Measurements from ENCODE around the gene TCP11X1. TPM values are rescaled to one million over a fixed set of nuclear protein-coding genes. Genes with fewer than 3 reads are reported as not detected.
"Not testable (repeated sequence)": the region's sequence is repeated elsewhere in the genome, so short reads cannot be mapped to it uniquely, and the experiment has no call there.

Gene TCP11X1
- total RNA-seq: not detected
- total RNA-seq (2013): not detected

DNA sequence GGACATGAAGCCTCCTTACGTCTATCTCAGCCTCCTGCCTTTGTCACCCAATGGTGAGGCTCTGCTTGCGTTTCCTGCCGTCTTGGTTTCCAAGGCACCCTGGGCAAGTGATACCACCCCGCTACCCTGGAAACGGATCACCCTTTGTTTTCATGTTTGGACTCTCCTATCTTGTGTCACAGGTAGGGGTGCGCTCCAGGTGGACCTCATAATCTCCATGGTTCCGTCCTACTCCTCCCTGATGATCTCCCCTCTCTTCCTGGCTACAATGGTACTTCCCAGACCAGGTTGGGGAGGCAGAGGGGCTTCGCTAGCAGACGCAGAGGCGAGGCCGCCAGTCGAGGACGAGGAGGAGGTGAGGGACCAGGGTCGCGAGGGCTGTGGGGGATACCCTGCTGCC is at the start of gene TCP11X1:
Gene TCP11X1 (plus strand): TSS at position 316 of the 400 bp plus-strand sequence.
- H3K4me1 ChIP-seq (ENCODE audit: control insufficient read depth, insufficient read depth, low read length); H3K27me3 ChIP-seq (ENCODE audit: control insufficient read depth, insufficient read depth, low read length); H3K36me3 Mint-ChIP-seq; H3K36me3 ChIP-seq (ENCODE audit: control insufficient read depth, insufficient read depth, low read length); H3K27me3 Mint-ChIP-seq (ENCODE audit: low read depth in 2 of 2); H3K4me3 ChIP-seq (ENCODE audit: low read length); H3K27ac ChIP-seq (ENCODE audit: low read length); intact Hi-C loops (cut with micrococcal nuclease); H3K9me3 ChIP-seq (ENCODE audit: control insufficient read depth, insufficient read depth, low read length); H3K27ac Mint-ChIP-seq; ATAC-seq; H3K4me3 Mint-ChIP-seq; H3K4me1 Mint-ChIP-seq; H3K9me3 Mint-ChIP-seq; DNase-seq: not testable (repeated sequence)
- WGBS (ENCODE audit: insufficient coverage): no CpG with 5 or more reads among the region's 15 CpGs

GRCh38 chrX:102185967-102186720 is 29.0 kb upstream of the TCP11X1 start:
- H3K4me3 Mint-ChIP-seq: no peak overlapping the region
- Histone ChIP-seq H3K9me3 (ENCODE audit: control insufficient read depth, insufficient read depth, low read length) (no peaks in the 10 kb centered on the region), H3K4me3 (ENCODE audit: low read length) (no peak overlapping the region), H3K27me3 (ENCODE audit: control insufficient read depth, insufficient read depth, low read length) (no peaks in the 10 kb centered on the region), H3K36me3 (ENCODE audit: control insufficient read depth, insufficient read depth, low read length) (no peaks in the 10 kb centered on the region), H3K27ac (ENCODE audit: low read length) (no peak overlapping the region), H3K4me1 (ENCODE audit: control insufficient read depth, insufficient read depth, low read length) (no peaks in the 10 kb centered on the region)
- no peaks in the 10 kb centered on the region for H3K4me1 Mint-ChIP-seq
- peaks cover 0 to 12% of the 10 kb centered on the region in 2 donors for H3K27me3 Mint-ChIP-seq (ENCODE audit: low read depth in 2 of 2)
- no peak overlapping the region for H3K27ac Mint-ChIP-seq
- TF ChIP-seq, protein P1, sequence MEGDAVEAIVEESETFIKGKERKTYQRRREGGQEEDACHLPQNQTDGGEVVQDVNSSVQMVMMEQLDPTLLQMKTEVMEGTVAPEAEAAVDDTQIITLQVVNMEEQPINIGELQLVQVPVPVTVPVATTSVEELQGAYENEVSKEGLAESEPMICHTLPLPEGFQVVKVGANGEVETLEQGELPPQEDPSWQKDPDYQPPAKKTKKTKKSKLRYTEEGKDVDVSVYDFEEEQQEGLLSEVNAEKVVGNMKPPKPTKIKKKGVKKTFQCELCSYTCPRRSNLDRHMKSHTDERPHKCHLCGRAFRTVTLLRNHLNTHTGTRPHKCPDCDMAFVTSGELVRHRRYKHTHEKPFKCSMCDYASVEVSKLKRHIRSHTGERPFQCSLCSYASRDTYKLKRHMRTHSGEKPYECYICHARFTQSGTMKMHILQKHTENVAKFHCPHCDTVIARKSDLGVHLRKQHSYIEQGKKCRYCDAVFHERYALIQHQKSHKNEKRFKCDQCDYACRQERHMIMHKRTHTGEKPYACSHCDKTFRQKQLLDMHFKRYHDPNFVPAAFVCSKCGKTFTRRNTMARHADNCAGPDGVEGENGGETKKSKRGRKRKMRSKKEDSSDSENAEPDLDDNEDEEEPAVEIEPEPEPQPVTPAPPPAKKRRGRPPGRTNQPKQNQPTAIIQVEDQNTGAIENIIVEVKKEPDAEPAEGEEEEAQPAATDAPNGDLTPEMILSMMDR (IDR thresholded peaks at IDR 0.05): no peak
- 85% methylated on average over 6 of the region's 7 CpGs for WGBS (ENCODE audit: insufficient coverage)
- H3K36me3 Mint-ChIP-seq: no peaks in the 10 kb centered on the region
- DNase-seq (no peak), ATAC-seq (no peak)
- peaks cover 4% of the 10 kb centered on the region in 2 donors for H3K9me3 Mint-ChIP-seq
- intact Hi-C loops (cut with micrococcal nuclease): no loop called here

DNA sequence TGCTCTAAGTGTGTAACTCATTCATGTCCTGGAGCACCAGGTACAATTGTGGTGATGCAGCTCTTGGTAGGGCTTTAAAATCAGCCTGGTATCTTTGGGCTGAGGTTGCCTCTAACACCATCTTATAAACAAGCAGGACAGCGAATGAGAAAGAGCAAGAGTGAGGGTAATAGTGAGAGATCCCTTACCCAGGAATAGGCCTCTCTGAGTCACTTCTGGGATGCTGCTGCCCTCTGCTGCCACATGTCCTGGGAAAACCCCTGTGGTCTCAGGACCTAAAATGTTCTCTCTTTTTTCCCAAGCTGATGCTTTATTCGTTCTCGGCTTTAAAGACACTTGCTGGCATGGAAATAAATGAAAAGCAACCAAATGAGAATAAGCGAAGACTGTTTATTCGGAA is 7.2 kb upstream of the TCP11X1 start:
- H3K27ac ChIP-seq (ENCODE audit: low read length); H3K9me3 Mint-ChIP-seq; H3K4me3 Mint-ChIP-seq; DNase-seq; H3K4me1 ChIP-seq (ENCODE audit: control insufficient read depth, insufficient read depth, low read length); H3K36me3 Mint-ChIP-seq; intact Hi-C loops (cut with micrococcal nuclease); H3K4me1 Mint-ChIP-seq; H3K9me3 ChIP-seq (ENCODE audit: control insufficient read depth, insufficient read depth, low read length); H3K27me3 ChIP-seq (ENCODE audit: control insufficient read depth, insufficient read depth, low read length); ATAC-seq; H3K27ac Mint-ChIP-seq; H3K36me3 ChIP-seq (ENCODE audit: control insufficient read depth, insufficient read depth, low read length); H3K4me3 ChIP-seq (ENCODE audit: low read length); H3K27me3 Mint-ChIP-seq (ENCODE audit: low read depth in 2 of 2): not testable (repeated sequence)
- WGBS (ENCODE audit: insufficient coverage): no CpG with 5 or more reads among the region's 5 CpGs

GRCh38 chrX:102216497-102216896 is 1.4 kb downstream of the TCP11X1 start:
- H3K27me3 Mint-ChIP-seq (ENCODE audit: low read depth in 2 of 2); ATAC-seq; H3K4me3 ChIP-seq (ENCODE audit: low read length); H3K36me3 Mint-ChIP-seq; H3K9me3 ChIP-seq (ENCODE audit: control insufficient read depth, insufficient read depth, low read length); H3K4me1 ChIP-seq (ENCODE audit: control insufficient read depth, insufficient read depth, low read length); H3K27ac Mint-ChIP-seq; H3K9me3 Mint-ChIP-seq; H3K4me1 Mint-ChIP-seq; intact Hi-C loops (cut with micrococcal nuclease); H3K27ac ChIP-seq (ENCODE audit: low read length); H3K27me3 ChIP-seq (ENCODE audit: control insufficient read depth, insufficient read depth, low read length); DNase-seq; H3K36me3 ChIP-seq (ENCODE audit: control insufficient read depth, insufficient read depth, low read length); H3K4me3 Mint-ChIP-seq: not testable (repeated sequence)
- WGBS (ENCODE audit: insufficient coverage): no CpG with 5 or more reads among the region's 3 CpGs

- H3K27me3 ChIP-seq (ENCODE audit: control insufficient read depth, insufficient read depth, low read length); H3K4me1 Mint-ChIP-seq; H3K36me3 Mint-ChIP-seq; H3K27ac Mint-ChIP-seq; H3K27ac ChIP-seq (ENCODE audit: low read length); H3K4me3 Mint-ChIP-seq; H3K4me3 ChIP-seq (ENCODE audit: low read length); intact Hi-C loops (cut with micrococcal nuclease); H3K9me3 ChIP-seq (ENCODE audit: control insufficient read depth, insufficient read depth, low read length); ATAC-seq; H3K9me3 Mint-ChIP-seq; DNase-seq; H3K4me1 ChIP-seq (ENCODE audit: control insufficient read depth, insufficient read depth, low read length); H3K36me3 ChIP-seq (ENCODE audit: control insufficient read depth, insufficient read depth, low read length); H3K27me3 Mint-ChIP-seq (ENCODE audit: low read depth in 2 of 2): not testable (repeated sequence)
- no CpG with 5 or more reads among the region's 7 CpGs for whole genome bisulfite sequencing (ENCODE audit: insufficient coverage)
Measured at GRCh38 chrX:102235678-102236077, 20.6 kb downstream of the TCP11X1 start.

DNA sequence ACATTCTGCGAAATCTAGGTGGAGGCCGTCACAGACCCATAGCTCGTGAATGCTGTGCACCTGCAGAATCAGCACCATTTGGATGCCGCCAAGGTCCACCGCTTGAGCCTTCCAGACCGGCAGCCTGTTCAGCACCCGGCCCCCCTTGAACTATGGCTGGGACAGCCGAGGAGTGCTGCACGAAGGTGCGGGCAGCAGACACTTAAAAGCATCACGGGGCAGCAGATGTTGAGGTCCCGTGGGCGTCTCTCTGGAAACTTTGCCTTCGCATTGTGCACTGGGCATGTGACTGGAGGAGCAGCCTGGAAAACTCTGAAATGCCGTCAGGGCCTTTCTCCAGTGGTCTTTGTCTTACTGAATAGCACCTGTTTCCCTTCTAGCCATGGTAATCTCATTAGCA is 25.2 kb downstream of the TCP11X1 start:
- H3K4me3 Mint-ChIP-seq; H3K9me3 ChIP-seq (ENCODE audit: control insufficient read depth, insufficient read depth, low read length); H3K4me1 ChIP-seq (ENCODE audit: control insufficient read depth, insufficient read depth, low read length); H3K36me3 ChIP-seq (ENCODE audit: control insufficient read depth, insufficient read depth, low read length); H3K27ac Mint-ChIP-seq; H3K27me3 ChIP-seq (ENCODE audit: control insufficient read depth, insufficient read depth, low read length); H3K4me3 ChIP-seq (ENCODE audit: low read length); H3K9me3 Mint-ChIP-seq; H3K4me1 Mint-ChIP-seq; H3K36me3 Mint-ChIP-seq; intact Hi-C loops (cut with micrococcal nuclease); H3K27ac ChIP-seq (ENCODE audit: low read length); DNase-seq; ATAC-seq; H3K27me3 Mint-ChIP-seq (ENCODE audit: low read depth in 2 of 2): not testable (repeated sequence)
- WGBS (ENCODE audit: insufficient coverage): 86% methylated on average over 5 of the region's 15 CpGs

GRCh38 chrX:102246893-102247292 is 31.8 kb downstream of the TCP11X1 start, which contains the start of gene NXF2:
Gene NXF2 (plus strand): TSS chrX:102247167. CDS start chrX:102307079, 59,912 bp downstream.
- H3K27me3 ChIP-seq (ENCODE audit: control insufficient read depth, insufficient read depth, low read length); H3K27ac Mint-ChIP-seq; H3K4me1 Mint-ChIP-seq; H3K27ac ChIP-seq (ENCODE audit: low read length); DNase-seq; intact Hi-C loops (cut with micrococcal nuclease); H3K4me3 ChIP-seq (ENCODE audit: low read length); H3K9me3 Mint-ChIP-seq; H3K4me3 Mint-ChIP-seq; H3K9me3 ChIP-seq (ENCODE audit: control insufficient read depth, insufficient read depth, low read length); ATAC-seq; H3K36me3 ChIP-seq (ENCODE audit: control insufficient read depth, insufficient read depth, low read length); H3K27me3 Mint-ChIP-seq (ENCODE audit: low read depth in 2 of 2); H3K36me3 Mint-ChIP-seq; H3K4me1 ChIP-seq (ENCODE audit: control insufficient read depth, insufficient read depth, low read length): not testable (repeated sequence)
- WGBS (ENCODE audit: insufficient coverage): no CpG with 5 or more reads among the region's 9 CpGs

Measured in natural killer cell (primary cell).